HG03521 (cell line): ENCODE data around the gene PKD2.
"Not testable (repeated sequence)": the region's sequence is repeated elsewhere in the genome, so short reads cannot be mapped to it uniquely, and the experiment has no call there.

Experiments
- ATAC-seq: cut with Tn5 transposase; IDR thresholded peaks from one replicate; pipeline ENCODE4 v1.9.1; 2021; ENCODE audit warnings: mild to moderate bottlenecking, moderate library complexity; ENCODE audit not compliant: unreplicated experiment

Gene PKD2

DNA sequence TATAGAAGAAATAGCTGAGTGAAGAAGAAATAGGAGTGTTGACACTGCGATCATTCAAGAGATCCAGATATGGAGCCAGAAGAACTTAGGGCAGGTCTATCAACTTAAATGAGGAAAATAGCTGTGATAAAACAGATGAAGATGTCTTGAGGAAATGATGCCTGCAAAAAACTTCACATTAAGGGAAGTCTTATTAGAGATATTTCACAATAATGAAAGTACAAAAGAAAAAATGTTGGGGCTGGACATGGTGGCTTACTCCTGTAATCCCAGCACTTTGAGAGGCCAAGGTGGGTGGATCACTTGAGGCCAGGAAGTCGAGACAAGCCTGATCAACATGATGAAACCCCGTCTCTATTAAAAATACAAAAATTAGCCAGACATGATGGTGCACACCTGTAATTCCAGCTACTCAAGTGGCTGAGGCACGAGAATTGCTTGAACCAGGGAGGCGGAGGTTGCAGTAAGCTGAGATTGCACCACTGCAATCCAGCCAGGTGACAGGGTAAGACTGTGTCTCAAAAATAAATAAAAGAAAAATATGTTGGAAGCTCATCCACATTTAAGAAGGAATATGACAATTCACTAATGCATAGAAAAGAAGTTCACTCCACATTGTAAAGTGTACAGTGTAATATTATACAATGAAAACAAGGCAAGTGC lies 56.3 kb downstream of the PKD2 start:
- ATAC-seq: no peak

DNA sequence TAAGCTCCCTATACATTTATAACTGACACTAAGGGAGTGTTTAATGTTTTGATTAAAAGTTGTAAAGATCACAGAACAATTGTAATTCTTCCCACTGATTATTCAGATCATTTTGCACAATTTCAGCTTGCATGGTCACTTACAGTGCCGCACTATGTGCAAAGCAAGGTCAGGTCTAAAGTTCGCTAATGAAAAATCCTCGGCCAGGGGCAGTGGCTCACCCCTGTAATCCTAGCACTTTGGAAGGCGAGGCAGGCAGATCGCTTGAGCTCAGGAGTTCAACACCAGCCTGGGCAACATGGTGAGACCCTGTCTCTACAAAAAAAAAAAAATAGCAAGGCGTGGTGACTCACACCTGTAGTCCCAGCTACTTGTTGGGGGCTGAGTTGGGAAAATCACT lies 57.0 kb downstream of the PKD2 start:
- ATAC-seq: no peak

DNA sequence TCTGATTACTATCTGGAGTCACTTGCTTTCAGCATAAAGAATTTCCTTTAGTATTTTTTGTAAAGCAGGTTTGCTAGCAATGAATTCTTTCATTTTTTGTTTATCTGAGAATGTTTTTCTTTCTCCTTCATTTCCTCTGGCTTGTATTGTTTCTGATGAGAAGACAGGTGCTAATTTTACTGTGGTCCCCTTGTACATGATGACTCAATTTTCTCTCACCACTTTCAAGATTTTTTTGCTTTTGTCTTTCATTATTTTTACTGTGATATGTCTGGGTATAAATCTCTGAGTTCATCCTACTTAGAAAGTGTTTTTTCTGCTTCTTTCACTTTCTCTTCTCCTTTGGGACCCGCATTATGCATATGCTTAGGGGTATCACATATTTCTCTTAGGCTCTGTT lies 62.6 kb downstream of the PKD2 start:
- ATAC-seq: no peak

DNA sequence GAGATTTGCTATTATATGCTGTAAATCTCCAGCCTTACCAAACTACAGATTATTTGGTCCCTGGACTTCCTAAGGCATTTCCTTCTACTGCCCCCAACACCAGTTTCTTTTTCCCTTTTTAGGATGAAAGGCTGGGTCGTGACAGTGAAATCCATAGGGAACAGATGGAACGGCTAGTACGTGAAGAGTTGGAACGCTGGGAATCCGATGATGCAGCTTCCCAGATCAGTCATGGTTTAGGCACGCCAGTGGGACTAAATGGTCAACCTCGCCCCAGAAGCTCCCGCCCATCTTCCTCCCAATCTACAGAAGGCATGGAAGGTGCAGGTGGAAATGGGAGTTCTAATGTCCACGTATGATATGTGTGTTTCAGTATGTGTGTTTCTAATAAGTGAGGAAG lies 67.9 kb downstream of the PKD2 start:
- no peak for ATAC-seq

DNA sequence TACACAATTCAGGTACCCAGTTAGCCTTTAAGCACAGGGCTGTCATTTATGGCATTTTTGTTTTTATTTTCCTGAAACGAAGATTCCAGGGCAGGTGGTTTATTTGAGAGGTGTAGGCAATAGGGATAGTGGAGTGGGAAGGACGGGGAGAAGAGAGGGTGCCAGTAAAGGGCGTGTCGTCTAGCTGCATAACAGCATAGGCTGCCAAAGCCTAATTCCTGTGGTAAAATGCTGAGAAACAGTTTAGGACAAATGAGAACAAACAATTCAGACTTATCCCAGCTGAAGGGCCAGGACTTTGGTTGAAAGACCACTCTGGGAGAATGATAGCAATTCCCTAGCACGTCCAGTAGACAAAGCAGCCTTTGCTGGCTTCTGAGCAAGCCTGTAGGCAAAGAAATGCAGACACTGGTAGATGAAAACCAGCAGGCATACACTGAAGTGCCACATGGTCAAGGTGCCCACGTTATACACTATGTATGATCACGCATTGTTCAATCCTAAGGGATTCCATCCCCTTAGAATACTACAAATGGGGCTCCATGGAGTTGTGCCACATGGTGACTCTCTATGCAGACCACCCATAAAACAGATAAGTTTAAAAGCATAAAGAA lies 70.6 kb downstream of the PKD2 start:
- no peak for ATAC-seq

DNA sequence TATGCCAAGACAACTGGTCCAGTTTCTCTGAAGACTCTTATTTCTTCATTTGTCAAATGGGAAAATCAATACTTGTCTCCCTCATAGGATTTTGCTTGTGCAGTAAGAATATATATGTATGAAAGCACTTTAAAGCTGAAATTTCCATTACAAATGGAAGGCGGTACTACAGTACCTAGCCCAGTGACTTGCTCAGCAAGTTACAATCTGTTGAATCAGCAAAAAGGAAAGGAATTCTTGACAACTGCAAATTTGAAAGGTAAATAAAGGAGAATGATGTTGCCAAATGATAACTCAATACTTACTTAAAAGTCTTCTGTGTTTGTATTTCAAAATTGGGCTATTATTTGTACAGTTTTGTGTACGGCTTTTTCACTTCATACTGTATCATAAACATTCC lies 71.1 kb downstream of the PKD2 start:
- ATAC-seq: no peak

DNA sequence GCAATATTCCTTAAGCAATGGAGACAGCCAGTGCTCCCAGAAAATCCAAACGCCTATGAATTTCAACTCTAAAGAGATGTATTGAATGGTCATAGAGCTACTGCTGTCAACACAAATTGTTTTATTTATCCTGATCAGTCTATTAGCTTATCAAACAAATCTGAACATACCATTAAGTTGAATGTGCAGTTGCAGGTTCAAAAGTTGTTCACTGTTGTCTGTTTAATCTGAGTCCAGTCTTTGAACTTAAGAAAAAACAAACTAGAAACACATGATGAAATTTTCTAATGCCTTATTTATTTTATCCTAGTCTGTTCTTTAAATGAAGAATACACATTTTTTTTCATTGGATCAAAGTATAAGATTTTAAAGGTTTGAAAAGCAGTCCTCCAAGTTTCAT lies 73.2 kb downstream of the PKD2 start:
- ATAC-seq: no peak

DNA sequence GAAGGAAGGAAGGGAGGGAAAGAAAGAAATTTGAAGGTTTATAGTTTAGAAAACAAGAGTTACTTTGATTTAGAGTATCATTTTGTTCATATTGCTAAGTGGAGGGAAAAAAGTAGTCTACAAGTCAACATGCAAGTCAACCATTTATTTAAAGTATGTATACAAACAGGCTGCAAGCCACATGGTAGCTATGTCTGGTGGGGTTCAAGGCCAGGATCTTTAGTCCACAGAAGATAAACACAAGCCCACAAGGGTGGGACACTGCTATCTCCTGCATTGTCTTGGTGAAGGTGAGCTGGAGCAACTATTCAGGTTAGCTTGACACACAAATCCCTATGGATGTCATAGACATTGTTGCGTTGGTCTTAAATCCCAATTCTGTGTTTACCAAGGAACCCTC lies 79.6 kb downstream of the PKD2 start:
- ATAC-seq: no peak

DNA sequence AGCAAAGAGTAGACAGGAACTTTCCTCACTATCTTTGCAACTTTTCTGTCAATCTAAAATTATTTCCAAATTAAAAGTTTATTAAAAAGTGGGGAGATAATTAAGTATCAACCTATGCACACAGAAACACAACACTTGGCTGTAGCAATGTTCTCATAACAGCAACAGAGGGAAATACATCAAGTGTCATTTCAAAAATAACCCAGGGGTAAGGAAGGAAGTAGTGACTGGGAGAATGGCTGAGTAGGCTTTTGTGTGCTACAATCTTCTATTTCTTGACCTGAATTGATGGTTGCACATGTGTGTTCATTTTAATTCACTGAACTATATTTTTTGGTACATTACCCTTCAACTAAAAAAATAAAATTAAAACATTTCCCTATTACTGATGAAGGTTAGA lies 83.5 kb downstream of the PKD2 start:
- no peak for ATAC-seq

DNA sequence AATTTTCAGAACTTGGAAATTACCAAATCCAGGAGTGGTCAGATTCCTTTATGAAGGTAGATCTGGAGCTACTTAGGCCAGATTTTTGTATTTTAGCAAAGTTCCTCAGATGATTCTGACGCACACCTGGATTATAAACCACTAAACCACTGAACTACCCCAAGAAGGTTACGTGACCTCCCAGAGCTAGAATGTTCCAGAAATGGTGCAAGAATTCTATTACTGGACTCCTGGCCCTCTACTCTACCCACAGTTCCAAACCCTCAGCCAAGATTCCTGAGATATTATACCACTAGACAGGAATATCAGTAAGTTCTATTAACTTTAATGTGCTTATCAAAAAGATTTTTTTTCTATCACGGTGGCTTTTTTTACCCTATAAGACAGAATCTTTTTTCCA lies 83.9 kb downstream of the PKD2 start:
- ATAC-seq: no peak

DNA sequence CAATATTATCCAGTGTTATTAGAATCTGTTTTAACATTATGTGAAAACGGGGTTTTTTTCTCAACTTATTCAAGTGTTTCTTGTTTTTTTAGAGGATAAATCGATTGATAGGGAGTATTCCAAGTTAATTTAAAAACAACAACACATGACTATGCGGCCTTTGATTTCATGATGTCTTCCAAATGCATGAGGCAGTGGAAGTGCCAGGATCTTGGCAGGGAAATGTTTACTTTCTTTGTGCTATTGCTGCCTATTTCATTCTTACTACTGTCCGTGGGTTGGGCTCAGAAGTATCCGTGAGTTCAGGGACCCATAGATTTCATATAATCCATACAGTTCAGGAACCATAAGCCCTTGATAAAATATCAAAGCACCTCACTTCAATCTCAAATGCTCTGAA lies 86.4 kb downstream of the PKD2 start:
- ATAC-seq: no peak

DNA sequence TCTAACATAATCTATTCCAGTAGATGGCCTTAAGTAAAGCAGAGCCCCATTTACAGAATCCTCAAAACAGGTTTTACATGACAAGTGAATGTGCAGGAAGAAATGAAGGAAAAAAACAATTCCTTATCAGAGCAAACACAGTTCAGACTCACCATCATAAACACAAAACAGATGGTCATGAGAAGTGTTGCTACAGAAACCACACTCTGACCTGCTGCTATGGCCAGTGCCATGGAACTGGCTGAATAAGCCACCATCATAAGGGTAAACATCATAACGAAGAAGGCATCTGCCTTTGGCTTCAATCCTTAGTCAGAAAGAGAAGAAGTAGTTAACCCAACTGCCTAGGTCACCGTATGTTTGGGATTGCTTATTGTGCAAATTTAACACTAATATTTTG lies 89.9 kb downstream of the PKD2 start:
- no peak for ATAC-seq

DNA sequence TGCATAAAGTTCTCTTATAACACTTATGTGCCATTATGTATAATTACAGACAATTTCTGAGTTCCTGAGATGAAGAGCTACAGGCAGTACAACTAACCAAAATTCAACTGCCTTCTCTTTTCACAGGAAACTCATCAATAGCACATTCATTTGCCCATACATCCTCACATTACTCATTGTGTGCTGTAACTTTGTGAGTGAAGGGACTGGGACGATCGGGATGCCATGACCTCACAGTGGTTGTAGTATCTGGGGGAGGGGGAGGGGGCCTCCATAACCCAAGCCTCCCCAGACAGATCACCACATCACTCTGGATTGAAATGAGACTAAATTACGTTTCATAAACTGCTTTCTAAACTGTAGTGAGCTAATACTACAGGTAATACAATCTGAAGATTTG lies 90.3 kb downstream of the PKD2 start:
- ATAC-seq: no peak

DNA sequence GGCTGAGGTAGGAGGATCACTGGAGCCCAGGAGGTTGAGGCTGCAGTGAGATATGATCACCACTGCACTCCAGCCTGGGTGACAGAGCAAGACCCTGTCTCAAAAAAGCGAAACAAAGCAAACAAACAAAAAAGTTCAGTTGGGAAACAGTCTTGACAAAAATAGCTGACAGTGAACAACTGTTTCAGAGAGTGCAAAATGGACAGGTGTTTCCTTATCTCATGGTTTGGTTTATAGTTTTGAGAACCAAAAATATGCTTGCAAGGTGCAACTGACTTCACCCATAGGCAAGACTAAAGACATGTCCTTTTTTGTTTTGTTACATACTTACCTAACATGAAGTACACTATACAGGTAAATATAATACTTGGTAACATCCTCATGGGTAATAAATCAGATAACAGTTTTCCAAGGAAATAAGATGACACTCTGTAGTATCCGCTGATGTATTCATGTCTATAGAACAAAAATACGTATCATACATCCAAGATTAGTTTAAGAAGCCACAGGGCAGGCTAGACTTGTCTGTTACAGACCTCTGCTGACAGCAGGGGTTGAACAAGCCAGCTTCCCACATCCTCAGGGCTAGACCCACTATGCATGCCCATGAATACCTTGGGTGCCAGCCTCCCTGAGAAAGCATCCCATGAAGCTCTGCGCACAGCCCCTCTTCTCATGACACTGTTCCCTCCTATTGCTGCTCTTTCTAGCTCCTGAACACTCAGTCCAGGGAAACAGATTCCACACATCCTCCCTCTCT lies 91.7 kb downstream of the PKD2 start:
- no peak for ATAC-seq

DNA sequence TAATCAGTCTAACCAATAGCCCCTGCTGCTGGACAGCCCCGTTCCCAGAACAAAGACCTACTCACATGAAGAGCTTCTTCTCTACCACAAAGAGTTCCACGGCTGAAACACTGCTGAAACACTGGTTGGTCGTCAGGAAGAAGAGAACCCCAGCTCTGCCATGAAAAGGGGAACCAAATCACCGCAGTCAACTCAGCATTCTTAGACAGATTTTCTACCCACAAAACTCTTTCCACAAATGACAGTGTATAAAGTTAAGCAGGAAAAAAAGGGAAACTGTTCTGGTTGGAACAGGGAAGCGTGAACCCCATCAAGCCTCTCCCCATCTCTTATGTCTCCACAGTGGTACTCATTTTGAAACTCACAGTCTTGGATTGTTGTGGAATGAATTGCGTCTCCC lies 93.7 kb downstream of the PKD2 start:
- no peak for ATAC-seq

DNA sequence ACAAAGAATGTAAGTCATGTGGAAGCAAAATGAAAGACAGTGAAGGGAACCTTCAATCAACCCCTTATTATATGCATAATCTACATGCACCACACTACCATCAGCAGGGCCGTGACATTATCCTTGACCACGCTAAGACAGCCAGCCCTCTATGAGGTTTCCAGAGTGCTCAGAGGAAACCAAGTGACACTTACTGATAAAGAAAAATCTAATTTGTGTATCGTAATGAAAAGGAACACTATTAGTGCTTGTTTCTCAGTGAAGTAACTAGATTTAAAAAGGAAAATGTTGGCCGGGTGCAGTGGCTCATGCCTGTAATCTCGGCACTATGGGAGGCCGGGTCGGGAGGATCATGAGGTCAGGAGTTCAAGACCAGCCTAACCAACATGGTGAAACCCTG lies 94.6 kb downstream of the PKD2 start:
- ATAC-seq: no peak

DNA sequence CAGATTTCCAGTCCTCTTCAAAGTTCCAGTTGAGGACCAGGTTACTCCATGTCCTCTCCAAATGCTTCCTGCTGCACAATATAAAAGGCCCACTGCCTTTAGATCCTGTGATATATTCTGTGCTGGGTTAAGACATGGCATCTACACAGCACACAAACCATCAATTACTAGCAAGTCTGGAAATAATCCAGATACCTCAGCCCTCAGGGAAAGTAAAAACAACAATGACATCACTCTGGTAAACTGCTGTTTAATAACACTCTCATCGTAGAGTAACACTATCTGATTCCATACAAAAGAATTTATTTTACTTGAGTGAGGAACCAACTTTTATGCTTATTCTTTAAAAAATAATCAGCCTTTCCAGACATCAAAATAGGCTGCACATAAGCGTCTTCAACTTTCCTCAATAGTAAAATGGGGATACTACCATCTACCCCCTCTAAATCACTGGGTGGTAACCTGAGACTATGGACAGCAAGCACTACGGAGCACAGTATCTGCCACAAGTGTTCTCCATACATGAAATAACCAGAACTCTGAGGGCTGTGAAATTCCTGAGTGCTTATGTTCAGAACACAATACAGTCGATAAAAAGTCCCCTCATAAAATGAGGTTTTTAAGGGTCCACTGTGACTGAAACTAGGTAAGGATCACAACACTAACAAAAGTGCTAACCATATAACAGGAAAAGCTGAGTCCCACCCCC lies 97.6 kb downstream of the PKD2 start:
- no peak for ATAC-seq

DNA sequence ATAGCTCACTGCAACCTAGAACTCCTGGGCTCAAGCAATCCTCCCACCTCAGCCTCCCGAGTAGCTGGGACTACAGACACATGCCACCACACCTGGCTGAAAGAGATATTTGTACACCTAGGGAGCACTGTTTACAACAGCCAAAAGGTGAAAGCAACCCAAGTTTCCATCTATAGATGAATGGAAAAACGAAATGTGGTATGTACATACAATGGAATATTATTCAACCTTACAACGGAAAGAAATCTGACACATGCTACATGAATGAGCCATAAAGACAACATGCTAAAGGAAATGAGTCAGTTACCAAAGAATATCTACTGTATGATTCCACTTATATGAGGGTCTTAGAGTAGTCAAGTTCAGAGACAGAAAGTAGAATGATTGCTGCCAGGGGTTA lies 98.8 kb downstream of the PKD2 start:
- ATAC-seq: no peak

DNA sequence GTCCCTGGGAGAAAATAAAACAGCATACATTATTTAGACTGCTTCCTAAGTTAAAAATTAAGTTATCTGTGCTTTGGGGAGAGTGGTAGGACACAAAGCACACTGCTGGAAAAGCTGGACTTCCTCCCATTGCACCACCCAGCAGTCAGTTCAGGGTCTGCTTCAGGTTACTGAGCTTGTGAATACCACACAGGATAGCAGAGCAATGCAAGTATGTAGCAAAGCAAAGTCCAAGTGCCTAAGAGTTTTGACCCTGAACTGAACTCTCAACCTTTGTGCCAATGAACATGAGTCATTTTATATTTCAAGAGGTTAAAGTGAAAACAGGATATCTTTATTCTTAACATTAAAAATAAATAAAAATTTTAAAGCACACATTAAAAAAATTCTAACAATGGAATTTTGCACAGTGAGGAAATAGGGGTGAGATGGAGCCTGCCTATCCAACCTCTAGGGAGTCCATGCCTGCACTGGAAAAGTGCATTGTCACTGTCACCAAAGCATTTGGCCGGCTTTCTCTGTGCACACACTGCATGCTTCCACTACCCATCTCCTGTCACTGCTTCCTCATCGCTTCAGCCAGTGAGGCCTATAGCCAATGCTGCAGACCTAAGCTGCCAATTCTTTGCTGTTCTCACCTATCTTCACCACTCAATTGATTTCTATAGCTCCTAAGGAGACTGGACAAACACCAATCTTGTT lies 100.1 kb downstream of the PKD2 start:
- no peak for ATAC-seq

DNA sequence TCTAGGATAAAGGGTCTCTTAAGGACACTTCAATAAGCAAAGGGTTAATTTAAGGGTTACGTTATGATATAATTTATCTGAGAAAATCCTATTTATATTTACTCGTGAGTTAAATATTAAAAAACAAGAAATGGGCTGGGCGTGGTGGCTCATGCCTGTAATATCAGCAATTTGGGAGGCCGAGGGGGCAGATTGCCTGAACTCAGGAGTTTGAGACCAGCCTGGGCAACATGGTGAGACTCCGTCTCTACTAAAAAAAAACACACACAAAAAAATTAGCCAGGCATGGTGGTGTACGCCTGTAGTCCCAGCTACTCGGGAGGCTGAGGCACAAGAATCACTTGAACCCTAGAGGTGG lies 100.7 kb downstream of the PKD2 start:
- ATAC-seq: not testable (repeated sequence)

DNA sequence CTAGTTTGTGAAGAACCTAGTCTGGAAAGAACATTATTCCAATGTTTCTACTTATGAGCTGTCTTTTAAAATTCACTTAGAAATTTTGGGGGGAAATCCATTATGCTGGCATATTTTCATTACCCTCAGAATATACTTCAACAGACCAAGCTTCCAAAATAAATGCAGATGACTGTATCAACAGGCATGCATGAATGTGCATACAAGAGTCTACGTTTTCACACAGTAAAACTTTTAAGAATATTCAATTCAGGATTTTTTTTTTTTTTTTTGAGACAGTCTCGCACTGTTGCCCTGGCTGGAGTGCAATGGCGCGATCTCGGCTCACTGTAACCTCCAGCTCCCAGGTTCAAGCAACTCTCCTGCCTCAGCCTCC lies 101.3 kb downstream of the PKD2 start:
- no peak for ATAC-seq
